HG03135 (cell line): Measurements from ENCODE around the gene ANKRD44.
A peak's percentile ranks its signal among the peaks of the same experiment; 100 is the strongest.

Source experiments
- ATAC-seq: cut with Tn5 transposase; IDR thresholded peaks from one replicate; pipeline ENCODE4 v1.9.1; 2021; ENCODE audit warnings: mild to moderate bottlenecking, moderate library complexity; ENCODE audit not compliant: unreplicated experiment

Gene ANKRD44

GRCh38 chr2:196967775-196968174 is 342.8 kb downstream of the ANKRD44 start:
- ATAC-seq, result no peak

- no peak for ATAC-seq
Measured at GRCh38 chr2:196967116-196967515, 343.5 kb downstream of the ANKRD44 start.

GRCh38 chr2:196966061-196966460 is 344.5 kb downstream of the ANKRD44 start:
- ATAC-seq, result no peak

- no peak for ATAC-seq
Measured at GRCh38 chr2:196965651-196966050, 344.9 kb downstream of the ANKRD44 start.

GRCh38 chr2:196963961-196964360 is 346.6 kb downstream of the ANKRD44 start:
- ATAC-seq, result no peak

- ATAC-seq, result no peak
Measured at GRCh38 chr2:196963043-196963442, 347.5 kb downstream of the ANKRD44 start.

- ATAC-seq, result no peak
Measured at GRCh38 chr2:196962325-196962724, 348.3 kb downstream of the ANKRD44 start.

- peak; percentile 99 for ATAC-seq
Measured at GRCh38 chr2:196961889-196962288, 348.7 kb downstream of the ANKRD44 start.

GRCh38 chr2:196959734-196960338 is 350.7 kb downstream of the ANKRD44 start:
- ATAC-seq, result no peak

GRCh38 chr2:196959281-196959680 is 351.3 kb downstream of the ANKRD44 start:
- no peak for ATAC-seq

- ATAC-seq, result no peak
Measured at GRCh38 chr2:196957881-196958525, 352.6 kb downstream of the ANKRD44 start.

- no peak for ATAC-seq
Measured at GRCh38 chr2:196957442-196957841, 353.1 kb downstream of the ANKRD44 start.

GRCh38 chr2:196956069-196956468 is 354.5 kb downstream of the ANKRD44 start:
- ATAC-seq, result no peak

- ATAC-seq, result no peak
Measured at GRCh38 chr2:196955036-196955435, 355.5 kb downstream of the ANKRD44 start.

- ATAC-seq, result no peak
Measured at GRCh38 chr2:196954001-196954400, 356.6 kb downstream of the ANKRD44 start.

- no peak for ATAC-seq
Measured at GRCh38 chr2:196952936-196953335, 357.6 kb downstream of the ANKRD44 start.

- ATAC-seq, result no peak
Measured at GRCh38 chr2:196951973-196952372, 358.6 kb downstream of the ANKRD44 start.

GRCh38 chr2:196949116-196949515 is 361.5 kb downstream of the ANKRD44 start:
- no peak for ATAC-seq

GRCh38 chr2:196944570-196944969 is 366.0 kb downstream of the ANKRD44 start:
- ATAC-seq, result peak; percentile 92

- no peak for ATAC-seq
Measured at GRCh38 chr2:196941398-196942078, 369.0 kb downstream of the ANKRD44 start.

GRCh38 chr2:196939371-196939770 is 371.2 kb downstream of the ANKRD44 start:
- ATAC-seq, result no peak
